ENCODE data around the gene CDH13.

DNA sequence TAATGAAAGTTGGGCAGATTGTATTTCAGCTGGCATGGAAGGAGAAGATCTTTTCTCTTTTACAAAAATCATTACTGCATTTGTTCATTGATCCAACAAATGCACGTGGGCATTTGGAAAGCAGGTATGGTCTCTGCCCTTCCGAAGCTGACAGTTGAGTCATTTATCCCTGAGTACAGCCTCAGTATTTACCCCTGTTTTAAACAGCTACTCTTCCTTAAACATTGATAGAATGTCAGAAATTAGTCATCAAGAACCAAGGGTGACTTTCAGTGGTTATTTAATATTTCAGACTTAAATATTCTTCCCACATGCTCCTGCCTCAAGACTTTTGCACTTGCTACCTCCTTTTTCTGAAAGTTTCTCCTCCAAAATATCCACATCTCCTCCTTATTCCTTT, 954.3 kb downstream of the CDH13 start:
- TF ChIP-seq ZNF302 (CRISPR knock-in tag; IDR thresholded peaks at IDR 0.05) (no peak), EP300 (IDR thresholded peaks at IDR 0.05) (no peak), JUNB (IDR thresholded peaks at IDR 0.05) (no peak), HOXB5 (CRISPR knock-in tag; IDR thresholded peaks at IDR 0.05) (no peak), FOXS1 (CRISPR knock-in tag; IDR thresholded peaks at IDR 0.05) (no peak), HOXA7 (CRISPR knock-in tag; IDR thresholded peaks at IDR 0.05) (no peak), POLR2A (IDR thresholded peaks at IDR 0.05; ENCODE audit: low read length) (no peak), KDM1A (IDR thresholded peaks at IDR 0.05; ENCODE audit: low read depth) (no peak), PHF8 (IDR thresholded peaks at IDR 0.05; ENCODE audit: borderline replicate concordance, low read depth) (no peak), JUN (IDR thresholded peaks at IDR 0.05) (no peak)
